Right atrium auricular region (tissue), 2 donors: ENCODE data around the gene CACNG6. TPM values are rescaled to one million over a fixed set of nuclear protein-coding genes. Genes with fewer than 3 reads are reported as not detected.

Source experiments
- DNase-seq: peaks from one replicate; pipeline ENCODE4 v3.0.0-alpha.2; 2019; ENCODE audit warnings: low spot score
- H3K27ac ChIP-seq, 2 donors: fragments of 200-600 bp; sonication (generic); 1 replicate in 1 of 2; 2 replicates in 1 of 2; pipeline ENCODE4 v1.5.1; 2016 to 2019
- H3K27me3 ChIP-seq, 2 donors: fragments of 200-600 bp; sonication (generic); one replicate each; pipeline versions ENCODE4 v1.5.1 to v1.6.0; 2017 to 2019
- H3K36me3 ChIP-seq: fragments of 200-600 bp; sonication (generic); one replicate; pipeline ENCODE4 v1.5.1; 2016
- H3K4me1 ChIP-seq, 2 donors: fragments of 200-600 bp; sonication (generic); one replicate each; pipeline versions ENCODE4 v1.5.1 to v1.6.0; 2017 to 2019
- H3K4me3 ChIP-seq, 2 donors: fragments of 200-600 bp; sonication (generic); 1 replicate in 1 of 2; 2 replicates in 1 of 2; pipeline ENCODE4 v1.5.1; 2017 to 2019; ENCODE audit warnings: mild to moderate bottlenecking in 1 of 2, moderate library complexity in 1 of 2
- H3K9me3 ChIP-seq, 2 donors: fragments of 200-600 bp; sonication (generic); one replicate each; pipeline ENCODE4 v1.5.1; 2019
- total RNA-seq, 2 donors: library from RNA; depleted of rRNA; stranded (reverse); fragments of >200 nt; gene quantifications; one replicate each; pipeline ENCODE4 v1.1.0, GENCODE V29; 2016
- TF ChIP-seq, protein P1 (sequence below), 2 donors: fragments of 200-600 bp; sonication (generic); IDR thresholded peaks; one replicate each; pipeline ENCODE4 v1.5.1; 2019; ENCODE audit warnings: antibody characterized with exemption in 2 of 2

The CACNG6 gene
- total RNA-seq, 2 donors from 2014 or later, result 0.31 TPM; not detected in 1

DNA sequence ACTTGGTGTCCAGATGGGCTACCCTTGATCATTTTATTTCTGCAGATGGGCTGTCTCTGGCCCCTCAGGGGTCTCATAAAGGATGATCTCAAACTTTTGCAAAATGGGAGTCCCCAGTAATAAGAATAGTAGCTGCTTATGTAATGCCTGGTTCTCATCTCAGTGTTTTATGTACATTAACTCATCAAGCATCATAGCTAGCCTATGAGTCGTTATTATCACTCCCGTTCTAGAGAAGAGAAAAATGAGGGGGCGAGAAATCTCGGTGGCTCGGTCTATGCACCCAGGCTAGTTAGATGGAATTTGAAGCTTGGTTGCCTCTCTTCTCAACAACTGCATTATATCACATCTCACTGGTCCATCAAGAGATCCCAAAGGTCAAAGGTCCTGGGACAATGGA, 3.4 kb downstream of the CACNG6 start:
- peaks cover 5 to 20% of the 10 kb centered on the region in 2 donors for H3K27me3 ChIP-seq
- no peak overlapping the region for H3K4me3 ChIP-seq
- peaks cover 0 to 12% of the 10 kb centered on the region in 2 donors for H3K4me1 ChIP-seq
- TF ChIP-seq, protein P1, sequence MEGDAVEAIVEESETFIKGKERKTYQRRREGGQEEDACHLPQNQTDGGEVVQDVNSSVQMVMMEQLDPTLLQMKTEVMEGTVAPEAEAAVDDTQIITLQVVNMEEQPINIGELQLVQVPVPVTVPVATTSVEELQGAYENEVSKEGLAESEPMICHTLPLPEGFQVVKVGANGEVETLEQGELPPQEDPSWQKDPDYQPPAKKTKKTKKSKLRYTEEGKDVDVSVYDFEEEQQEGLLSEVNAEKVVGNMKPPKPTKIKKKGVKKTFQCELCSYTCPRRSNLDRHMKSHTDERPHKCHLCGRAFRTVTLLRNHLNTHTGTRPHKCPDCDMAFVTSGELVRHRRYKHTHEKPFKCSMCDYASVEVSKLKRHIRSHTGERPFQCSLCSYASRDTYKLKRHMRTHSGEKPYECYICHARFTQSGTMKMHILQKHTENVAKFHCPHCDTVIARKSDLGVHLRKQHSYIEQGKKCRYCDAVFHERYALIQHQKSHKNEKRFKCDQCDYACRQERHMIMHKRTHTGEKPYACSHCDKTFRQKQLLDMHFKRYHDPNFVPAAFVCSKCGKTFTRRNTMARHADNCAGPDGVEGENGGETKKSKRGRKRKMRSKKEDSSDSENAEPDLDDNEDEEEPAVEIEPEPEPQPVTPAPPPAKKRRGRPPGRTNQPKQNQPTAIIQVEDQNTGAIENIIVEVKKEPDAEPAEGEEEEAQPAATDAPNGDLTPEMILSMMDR (IDR thresholded peaks at IDR 0.05), result no peak
- no peak overlapping the region for H3K27ac ChIP-seq
- H3K9me3 ChIP-seq, result no peaks in the 10 kb centered on the region
- no peak for DNase-seq
- no peaks in the 10 kb centered on the region for H3K36me3 ChIP-seq

DNA sequence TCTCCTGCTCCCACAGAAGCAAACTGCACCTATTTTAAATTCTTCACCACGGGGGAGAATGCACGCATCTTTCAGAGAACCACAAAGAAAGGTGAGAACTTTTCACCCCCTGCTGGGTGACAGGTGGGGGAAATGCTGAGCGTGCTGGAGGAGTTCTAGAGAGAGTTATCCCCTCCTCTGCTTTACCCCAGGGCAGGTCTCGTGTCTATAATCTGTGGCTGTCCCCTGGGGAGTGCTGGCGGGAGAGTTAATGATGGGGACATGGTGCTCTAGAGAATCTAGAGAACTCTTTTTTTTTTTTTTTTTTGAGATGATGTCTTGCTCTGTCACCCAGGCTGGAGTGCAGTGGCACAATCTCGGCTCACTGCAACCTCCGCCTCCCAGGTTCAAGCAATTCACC, 6.8 kb downstream of the CACNG6 start:
- Histone ChIP-seq H3K4me3 (no peak overlapping the region), H3K36me3 (no peaks in the 10 kb centered on the region), H3K27me3 (peaks cover 0 to 2% of the 10 kb centered on the region in 2 donors), H3K27ac (no peak overlapping the region), H3K9me3 (no peaks in the 10 kb centered on the region), H3K4me1 (no peaks in the 10 kb centered on the region)
- no peak for DNase-seq
- TF ChIP-seq, protein P1 (IDR thresholded peaks at IDR 0.05), result no peak

DNA sequence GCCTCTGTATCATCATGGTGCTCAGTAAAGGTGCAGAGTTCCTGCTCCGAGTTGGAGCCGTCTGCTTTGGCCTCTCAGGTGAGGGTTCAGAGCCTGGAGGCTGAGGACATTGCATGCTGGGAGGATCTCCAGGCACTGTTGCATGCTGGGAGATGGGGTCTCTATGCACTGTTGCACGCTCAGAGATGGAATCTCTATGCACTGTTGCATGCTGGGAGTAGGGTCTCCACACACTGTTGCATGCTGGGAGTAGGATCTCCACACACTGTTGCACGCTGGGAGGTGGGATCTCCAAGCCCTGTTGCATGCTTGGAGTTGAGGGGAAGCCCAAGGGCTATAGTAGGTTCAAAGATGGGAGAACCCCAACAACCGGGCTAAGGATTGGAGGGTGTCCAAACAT, 8.3 kb downstream of the CACNG6 start:
- H3K27me3 ChIP-seq, result no peaks in the 10 kb centered on the region
- H3K27ac ChIP-seq, result no peak overlapping the region
- TF ChIP-seq, protein P1 (IDR thresholded peaks at IDR 0.05), result no peak
- no peak for DNase-seq
- H3K36me3 ChIP-seq, result no peaks in the 10 kb centered on the region
- H3K9me3 ChIP-seq, result no peaks in the 10 kb centered on the region
- no peaks in the 10 kb centered on the region for H3K4me1 ChIP-seq
- H3K4me3 ChIP-seq, result no peak overlapping the region

DNA sequence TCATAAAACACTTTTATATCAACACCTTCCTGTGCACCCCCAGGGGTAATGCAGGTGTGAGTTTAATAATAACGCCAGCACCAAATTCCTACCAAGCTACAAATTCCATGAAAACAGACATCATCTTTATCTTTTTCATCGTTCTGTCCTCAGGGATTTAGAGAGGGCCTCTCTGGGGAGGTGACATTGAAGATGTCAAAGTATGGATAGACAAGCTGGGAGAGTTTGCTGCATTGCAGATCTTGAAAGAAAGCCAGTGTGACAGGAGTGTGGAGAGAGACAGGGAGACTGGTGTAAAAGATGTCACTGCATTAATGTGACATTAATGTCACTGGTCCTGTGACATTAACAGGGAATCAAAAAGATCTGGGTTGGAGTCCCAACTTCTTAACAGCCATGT, 10.1 kb downstream of the CACNG6 start:
- no peaks in the 10 kb centered on the region for H3K36me3 ChIP-seq
- no peak overlapping the region for H3K4me3 ChIP-seq
- H3K27ac ChIP-seq, result no peak overlapping the region
- no peaks in the 10 kb centered on the region for H3K27me3 ChIP-seq
- DNase-seq, result no peak
- H3K4me1 ChIP-seq, result no peaks in the 10 kb centered on the region
- H3K9me3 ChIP-seq, result no peaks in the 10 kb centered on the region
- TF ChIP-seq, protein P1 (IDR thresholded peaks at IDR 0.05), result no peak

DNA sequence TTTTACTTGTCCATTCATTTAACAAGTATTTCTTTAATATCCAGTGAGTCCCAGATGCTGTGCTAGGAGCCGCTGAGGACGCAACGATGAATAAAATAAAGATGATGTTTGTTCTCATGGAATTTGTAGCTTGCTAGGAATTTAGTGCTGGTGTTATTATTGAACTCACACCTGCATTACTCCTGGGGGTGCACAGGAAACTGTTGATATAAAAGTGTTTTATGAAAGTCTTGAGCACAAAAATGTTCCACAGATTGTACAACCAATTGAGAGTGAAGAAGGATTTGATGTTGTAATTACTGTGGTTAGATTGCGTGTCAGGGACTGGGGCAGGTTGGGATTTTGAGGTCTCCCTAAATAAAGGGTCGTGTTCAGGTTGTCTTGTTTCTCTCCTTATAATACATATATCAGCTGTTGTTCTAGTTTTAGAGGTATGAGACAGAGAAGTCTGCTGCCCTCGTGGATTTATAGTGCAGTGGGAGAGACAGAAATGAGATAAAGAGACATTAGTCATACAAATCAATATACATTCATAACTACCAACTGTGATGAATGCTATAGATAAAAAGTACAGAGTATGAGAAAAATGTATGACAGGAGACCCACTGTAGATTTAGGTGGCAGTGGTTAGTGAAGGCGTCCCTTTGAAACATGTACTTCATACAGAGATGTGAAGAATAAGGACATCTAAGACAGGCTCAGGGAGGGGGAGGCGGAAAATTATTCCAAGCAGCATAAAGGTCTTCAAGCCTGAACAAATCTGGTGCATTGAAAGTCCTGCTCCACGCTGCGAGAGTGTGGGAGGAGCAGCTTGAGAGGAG, 11.3 kb downstream of the CACNG6 start:
- Histone ChIP-seq H3K4me3 (no peak overlapping the region), H3K9me3 (no peaks in the 10 kb centered on the region), H3K27me3 (no peaks in the 10 kb centered on the region), H3K36me3 (no peaks in the 10 kb centered on the region), H3K27ac (no peak overlapping the region), H3K4me1 (no peaks in the 10 kb centered on the region)
- TF ChIP-seq, protein P1 (IDR thresholded peaks at IDR 0.05), result no peak
- DNase-seq, result no peak

DNA sequence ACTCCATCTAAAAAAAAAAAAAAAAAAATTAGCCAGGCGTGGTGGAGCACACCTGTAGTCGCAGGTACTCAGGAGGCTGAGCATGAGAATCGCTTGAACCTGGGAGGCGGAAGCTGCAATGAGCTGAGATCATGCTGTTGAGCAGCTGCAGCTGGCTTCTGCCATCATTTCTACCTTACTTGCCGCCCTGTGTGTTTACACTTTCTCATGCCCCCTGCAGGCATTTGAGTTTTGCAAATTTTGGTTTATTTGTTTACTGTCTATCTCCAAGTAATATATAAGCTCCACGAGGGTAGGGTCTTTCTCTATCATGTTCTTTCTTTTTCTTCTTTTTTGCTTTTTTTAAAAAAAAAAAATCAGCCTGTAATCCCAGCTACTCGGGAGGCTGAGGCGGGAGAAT, 18.0 kb downstream of the CACNG6 start:
- DNase-seq, result no peak
- no peak overlapping the region for H3K27ac ChIP-seq
- no peaks in the 10 kb centered on the region for H3K27me3 ChIP-seq
- TF ChIP-seq, protein P1 (IDR thresholded peaks at IDR 0.05), result no peak
- H3K36me3 ChIP-seq, result no peaks in the 10 kb centered on the region
- no peak overlapping the region for H3K4me3 ChIP-seq
- H3K9me3 ChIP-seq, result no peaks in the 10 kb centered on the region
- H3K4me1 ChIP-seq, result no peaks in the 10 kb centered on the region
